ENCODE measurements around the gene PTGFRN. TPM values are rescaled to one million over a fixed set of nuclear protein-coding genes. Genes with fewer than 3 reads are reported as not detected.

Gene PTGFRN
- total and polyA plus RNA-seq, 7 donors = 6.6 to 179 (median 77.3) TPM

DNA sequence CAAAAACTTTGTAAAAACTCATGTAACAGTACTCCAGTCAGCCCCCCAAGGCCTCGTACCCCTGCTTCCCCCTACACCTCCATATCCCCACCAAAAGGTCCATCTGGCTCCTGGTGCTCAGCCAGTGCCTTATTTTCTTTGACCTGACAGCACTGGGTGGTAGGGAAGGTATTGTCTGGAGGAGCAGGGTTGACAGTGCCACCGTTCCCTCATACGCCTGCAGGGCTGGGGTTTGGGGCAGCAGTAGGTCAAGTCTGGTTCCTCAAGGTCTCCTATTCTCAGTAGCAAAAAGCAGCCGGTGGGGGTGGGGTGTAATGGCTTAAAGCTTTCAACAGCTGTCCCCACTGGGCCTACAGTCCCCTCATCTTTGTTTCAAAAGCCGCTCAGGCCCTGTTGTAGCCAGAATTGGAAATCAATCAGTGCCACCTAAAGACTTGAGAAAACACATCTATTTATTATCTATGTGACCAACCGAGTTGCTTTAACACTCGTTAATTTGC lies 125.1 kb downstream of the PTGFRN start:
- Histone ChIP-seq H3K27me3 (no peaks in the 10 kb centered on the region), H3K4me1 (no peaks in the 10 kb centered on the region), H3K27ac (no peak overlapping the region), H3K36me3 (peaks cover 0 to 4% (median 0%) of the 10 kb centered on the region in 4 donors), H3K9me3 (no peaks in the 10 kb centered on the region), H3K4me3 (no peak overlapping the region)
- DNase-seq = no peak
- intact Hi-C loops (cut with DNase I) = no loop called here
- TF ChIP-seq POLR2AphosphoS5 (IDR thresholded peaks at IDR 0.05) (no peak), POLR2A (IDR thresholded peaks at IDR 0.05) (no peak), EP300 (IDR thresholded peaks at IDR 0.05) (no peak)
- TF ChIP-seq, protein P1, sequence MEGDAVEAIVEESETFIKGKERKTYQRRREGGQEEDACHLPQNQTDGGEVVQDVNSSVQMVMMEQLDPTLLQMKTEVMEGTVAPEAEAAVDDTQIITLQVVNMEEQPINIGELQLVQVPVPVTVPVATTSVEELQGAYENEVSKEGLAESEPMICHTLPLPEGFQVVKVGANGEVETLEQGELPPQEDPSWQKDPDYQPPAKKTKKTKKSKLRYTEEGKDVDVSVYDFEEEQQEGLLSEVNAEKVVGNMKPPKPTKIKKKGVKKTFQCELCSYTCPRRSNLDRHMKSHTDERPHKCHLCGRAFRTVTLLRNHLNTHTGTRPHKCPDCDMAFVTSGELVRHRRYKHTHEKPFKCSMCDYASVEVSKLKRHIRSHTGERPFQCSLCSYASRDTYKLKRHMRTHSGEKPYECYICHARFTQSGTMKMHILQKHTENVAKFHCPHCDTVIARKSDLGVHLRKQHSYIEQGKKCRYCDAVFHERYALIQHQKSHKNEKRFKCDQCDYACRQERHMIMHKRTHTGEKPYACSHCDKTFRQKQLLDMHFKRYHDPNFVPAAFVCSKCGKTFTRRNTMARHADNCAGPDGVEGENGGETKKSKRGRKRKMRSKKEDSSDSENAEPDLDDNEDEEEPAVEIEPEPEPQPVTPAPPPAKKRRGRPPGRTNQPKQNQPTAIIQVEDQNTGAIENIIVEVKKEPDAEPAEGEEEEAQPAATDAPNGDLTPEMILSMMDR (IDR thresholded peaks at IDR 0.05) = no peak
- 92% methylated on average over 7 of the region's 7 CpGs for WGBS, 2 donors

- Histone ChIP-seq H3K4me3 (no peak overlapping the region), H3K36me3 (peaks cover 0 to 4% (median 0%) of the 10 kb centered on the region in 4 donors), H3K27ac (no peak overlapping the region), H3K9me3 (no peaks in the 10 kb centered on the region), H3K27me3 (no peaks in the 10 kb centered on the region), H3K4me1 (no peaks in the 10 kb centered on the region)
- WGBS, 2 donors = 75 to 81% methylated on average over 6 of the region's 6 CpGs
- TF ChIP-seq EP300 (IDR thresholded peaks at IDR 0.05) (no peak), POLR2A (IDR thresholded peaks at IDR 0.05) (no peak), POLR2AphosphoS5 (IDR thresholded peaks at IDR 0.05) (no peak)
- TF ChIP-seq, protein P1 (IDR thresholded peaks at IDR 0.05) = no peak
- no peak for DNase-seq
- intact Hi-C loops (cut with DNase I) = no loop called here
Measured at GRCh38 chr1:117036018-117036461, 126.3 kb downstream of the PTGFRN start.

DNA sequence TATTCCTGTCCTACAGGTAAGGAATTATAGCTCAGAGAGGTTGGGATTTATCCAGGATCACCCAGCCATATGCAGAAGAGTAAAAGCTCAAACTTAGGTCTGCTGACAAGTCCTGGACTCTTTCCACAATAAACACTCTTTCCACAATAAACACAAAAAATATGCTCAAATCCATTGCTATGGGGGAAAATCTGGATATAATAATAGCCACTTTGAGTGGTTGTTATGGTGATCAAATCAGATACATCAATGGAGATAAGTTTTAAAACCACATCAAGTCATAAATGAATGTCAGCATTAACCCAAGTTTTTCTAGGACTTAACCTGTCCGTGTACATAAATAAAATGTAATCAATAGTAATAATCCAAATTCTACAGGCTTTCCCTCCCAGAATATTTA lies 128.1 kb downstream of the PTGFRN start:
- Histone ChIP-seq H3K9me3 (no peaks in the 10 kb centered on the region), H3K4me1 (no peaks in the 10 kb centered on the region), H3K27ac (no peak overlapping the region), H3K4me3 (no peak overlapping the region), H3K36me3 (peaks cover 0 to 4% (median 0%) of the 10 kb centered on the region in 4 donors), H3K27me3 (no peaks in the 10 kb centered on the region)
- WGBS, 2 donors = 85 to 87% methylated on average over 1 of the region's 1 CpG
- no peak for DNase-seq
- intact Hi-C loops (cut with DNase I) = no loop called here
- no peak for TF ChIP-seq EP300 (IDR thresholded peaks at IDR 0.05)
- TF ChIP-seq, protein P1 (IDR thresholded peaks at IDR 0.05) = no peak
- no peak for TF ChIP-seq POLR2A (IDR thresholded peaks at IDR 0.05)
- no peak for TF ChIP-seq POLR2AphosphoS5 (IDR thresholded peaks at IDR 0.05)

DNA sequence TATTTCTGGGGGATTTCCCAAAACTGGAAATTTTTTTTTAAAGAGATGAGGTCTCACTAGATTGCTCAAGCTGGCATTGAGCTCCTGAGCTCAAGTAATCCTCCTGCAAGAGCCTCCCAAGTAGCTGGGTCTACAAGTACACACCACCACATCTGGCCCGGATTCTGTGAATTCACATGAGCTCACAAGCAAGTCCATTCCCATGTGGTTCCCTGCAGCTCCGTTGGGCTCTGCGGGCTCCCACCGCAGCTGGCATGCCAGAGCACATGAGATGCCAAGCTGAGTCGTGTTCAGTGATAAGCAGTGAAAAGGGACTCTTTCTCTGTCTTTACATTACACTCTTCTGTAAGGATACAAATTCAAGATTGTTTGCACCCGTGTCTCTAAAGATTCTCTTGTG lies 128.5 kb downstream of the PTGFRN start:
- H3K4me1 ChIP-seq = no peaks in the 10 kb centered on the region
- no peaks in the 10 kb centered on the region for H3K9me3 ChIP-seq
- no peak overlapping the region for H3K4me3 ChIP-seq
- 96 to 97% methylated on average over 6 of the region's 6 CpGs for whole genome bisulfite sequencing, 2 donors
- TF ChIP-seq POLR2AphosphoS5 (IDR thresholded peaks at IDR 0.05) (no peak), POLR2A (IDR thresholded peaks at IDR 0.05) (no peak), EP300 (IDR thresholded peaks at IDR 0.05) (no peak)
- TF ChIP-seq, protein P1 (IDR thresholded peaks at IDR 0.05) = no peak
- no peak for DNase-seq
- intact Hi-C loops (cut with DNase I) = no loop called here
- peaks cover 0 to 4% (median 0%) of the 10 kb centered on the region in 4 donors for H3K36me3 ChIP-seq
- no peak overlapping the region for H3K27ac ChIP-seq
- no peaks in the 10 kb centered on the region for H3K27me3 ChIP-seq

Small RNA genes lying within 50 kb of the gene (small RNA-seq; reads per million reads assigned to genes)
- gene RNA5SP55 = 0 reads per million in 3 donors

Other genes starting within 250 kb of the PTGFRN start
- gene IGSF3, start 242.2 kb upstream of the PTGFRN start, total RNA-seq = 1 to 10 TPM; 3.9 to 7.2 (median 6.2) TPM
- 10 to 100 TPM in 1 of 3 donors, 1 to 10 TPM in 2; 1.8 to 10.2 (median 2.5) TPM for gene IGSF3, start 242.2 kb upstream of the PTGFRN start, polyA plus RNA-seq
- 1 to 10 TPM in 1 of 4 donors, under 1 TPM in 2, not detected in 1; 0.36 to 1.8 (median 0.41) TPM for gene CD2, start 155.5 kb upstream of the PTGFRN start, total RNA-seq
- 10 to 100 TPM in 1 of 3 donors, 1 to 10 TPM in 1, under 1 TPM in 1; 0.46 to 30.2 (median 4.2) TPM for gene CD2, start 155.5 kb upstream of the PTGFRN start, polyA plus RNA-seq
- 1 to 10 TPM in 2 of 4 donors, under 1 TPM in 2; 0.66 to 1.4 (median 1.0) TPM for gene CD101, start 91.8 kb downstream of the PTGFRN start, total RNA-seq
- gene CD101, start 91.8 kb downstream of the PTGFRN start, polyA plus RNA-seq = 1 to 10 TPM in 2 of 3 donors, under 1 TPM in 1; 0.60 to 1.7 (median 1.6) TPM
- gene TTF2, start 150.4 kb downstream of the PTGFRN start, total RNA-seq = 10 to 100 TPM in 1 of 4 donors, 1 to 10 TPM in 3; 7.8 to 19.3 (median 8.7) TPM
- gene TTF2, start 150.4 kb downstream of the PTGFRN start, polyA plus RNA-seq = 1 to 10 TPM; 3.6 to 9.7 (median 5.3) TPM
- 1 to 10 TPM; 2.1 to 9.1 (median 4.5) TPM for gene TRIM45, start 211.8 kb downstream of the PTGFRN start, total RNA-seq
- gene TRIM45, start 211.8 kb downstream of the PTGFRN start, polyA plus RNA-seq = 1 to 10 TPM in 1 of 3 donors, under 1 TPM in 2; 0.46 to 1.0 (median 0.60) TPM

Measured in sigmoid colon (tissue), 7 donors.